Stimulated activated CD8-positive, alpha-beta memory T cell treated with anti-CD3 and anti-CD28 coated beads, Interleukin-4, amount 100 ng/mL, for 4 hours (primary cell): ENCODE results near the gene FAM107B.
"Not testable (repeated sequence)": the region's sequence is repeated elsewhere in the genome, so short reads cannot be mapped to it uniquely, and the experiment has no call there.

ENCODE experiments used
- DNase-seq, 2 donors: peaks; one replicate each; pipeline ENCODE4 v3.0.0-alpha.2; 2020; ENCODE audit warnings: low read depth in 2 of 2, low spot score in 1 of 2

FAM107B gene

DNA sequence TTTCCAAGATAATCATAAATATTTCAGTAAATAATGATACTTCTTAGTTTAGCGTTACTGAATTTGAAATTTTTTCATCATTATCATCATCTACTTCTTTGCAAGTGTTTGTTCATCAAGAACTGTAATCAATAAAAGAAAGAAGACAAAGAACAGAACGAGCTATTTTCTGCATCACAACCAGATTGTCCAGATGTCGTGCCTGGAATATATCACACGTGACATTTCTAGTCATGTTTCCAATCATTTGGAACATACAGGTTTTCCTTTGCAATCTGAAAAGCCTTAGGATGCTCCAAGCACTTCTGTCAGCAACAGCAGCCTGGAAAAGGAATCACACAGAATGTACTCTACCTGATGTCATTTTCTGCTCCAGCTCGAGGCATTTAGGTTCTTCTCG, 107.4 kb downstream of the FAM107B start:
- no peak for DNase-seq

- no peak for DNase-seq
Observed at GRCh38 chr10:14665865-14666857, 108.5 kb downstream of the FAM107B start.

DNA sequence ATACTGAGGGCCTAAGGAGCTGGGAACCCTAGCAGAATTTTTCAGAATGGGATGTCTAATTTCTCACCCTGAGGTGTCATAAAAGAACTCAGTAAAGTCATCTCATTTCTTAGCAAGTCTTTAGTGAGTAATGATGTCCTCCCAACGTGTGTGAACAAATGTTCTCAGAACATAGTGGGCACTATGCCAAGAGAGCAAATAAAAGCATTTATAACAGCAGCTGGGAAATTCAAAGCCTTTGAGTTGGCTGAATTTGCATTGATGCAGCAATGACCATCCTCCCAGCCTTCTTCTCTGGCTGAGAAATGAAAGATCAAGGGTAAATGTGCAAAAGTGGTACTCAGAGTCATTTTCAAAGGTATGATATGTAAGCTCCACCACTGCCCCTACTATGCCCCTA, 109.4 kb downstream of the FAM107B start:
- DNase-seq, result no peak

DNA sequence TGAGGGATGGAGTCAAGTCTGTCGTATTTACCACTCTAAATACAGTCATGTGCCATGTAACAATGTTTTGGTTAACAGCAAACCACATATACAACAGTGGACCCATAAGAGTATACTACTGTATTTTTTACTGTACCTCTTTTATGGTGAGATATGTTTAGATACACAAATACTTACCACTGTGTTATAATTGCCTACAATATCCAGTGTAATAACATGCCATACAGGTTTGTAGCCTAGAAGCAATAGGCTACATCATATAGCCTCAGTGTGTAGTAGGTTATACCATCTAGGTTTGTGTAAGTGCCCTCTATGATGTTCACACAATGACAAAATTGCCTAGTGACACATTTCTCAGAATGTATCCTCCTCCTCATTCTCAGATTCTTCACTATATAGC, 110.4 kb downstream of the FAM107B start:
- DNase-seq, result no peak

GRCh38 chr10:14661818-14662217, 112.9 kb downstream of the FAM107B start:
- DNase-seq, result no peak

DNA sequence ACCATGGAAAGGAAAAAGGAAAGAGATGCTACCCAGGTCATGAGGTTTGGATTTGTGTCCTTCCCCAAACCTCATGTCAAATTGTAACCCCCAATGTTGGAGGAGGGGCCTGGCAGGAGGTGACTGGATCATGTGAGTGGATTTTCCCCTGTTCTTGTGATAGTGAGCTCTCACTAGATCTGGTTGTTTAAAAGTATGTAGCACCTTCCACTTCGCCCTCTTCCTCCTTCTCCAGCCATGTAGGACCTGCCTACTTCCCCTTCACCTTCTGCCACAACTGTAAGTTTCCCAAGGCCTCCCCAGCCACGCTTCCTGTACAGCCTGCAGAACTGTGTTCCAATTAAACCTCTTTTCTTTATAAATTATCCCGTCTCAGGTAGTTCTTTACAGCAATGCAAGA, 113.9 kb downstream of the FAM107B start:
- no peak for DNase-seq

DNA sequence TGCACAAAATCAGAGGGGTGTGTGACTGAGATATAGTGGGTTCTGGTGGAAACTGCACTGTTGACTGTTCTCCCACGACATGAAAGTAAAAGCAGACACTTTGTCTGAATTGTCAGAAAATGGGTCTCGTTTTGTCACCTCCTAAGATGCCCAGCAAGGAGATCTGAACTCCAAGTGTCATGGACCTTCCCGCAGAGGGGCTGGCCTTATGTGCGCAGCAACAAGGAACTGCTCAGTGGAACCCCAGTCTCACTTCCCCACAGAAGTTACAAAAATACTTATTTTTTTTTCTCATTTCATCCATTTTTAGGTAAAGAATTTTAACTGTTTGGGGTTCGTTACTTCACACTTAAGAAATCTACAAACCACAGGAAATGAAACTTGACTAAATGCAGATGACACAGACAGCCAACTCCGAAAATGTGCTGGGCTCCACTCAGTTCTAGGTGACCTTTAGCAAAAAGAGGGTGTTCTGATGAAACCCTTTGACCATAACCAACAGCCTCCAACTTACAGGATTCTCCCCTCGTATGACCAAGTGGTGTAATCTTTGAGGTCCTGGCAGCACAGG, 115.0 kb downstream of the FAM107B start:
- DNase-seq, result peak in 1 of 2 donors; percentile 9

- DNase-seq, result not testable (repeated sequence)
Observed at GRCh38 chr10:14659137-14659536, 115.6 kb downstream of the FAM107B start.

- DNase-seq, result no peak
Observed at GRCh38 chr10:14658331-14659127, 116.2 kb downstream of the FAM107B start.

DNA sequence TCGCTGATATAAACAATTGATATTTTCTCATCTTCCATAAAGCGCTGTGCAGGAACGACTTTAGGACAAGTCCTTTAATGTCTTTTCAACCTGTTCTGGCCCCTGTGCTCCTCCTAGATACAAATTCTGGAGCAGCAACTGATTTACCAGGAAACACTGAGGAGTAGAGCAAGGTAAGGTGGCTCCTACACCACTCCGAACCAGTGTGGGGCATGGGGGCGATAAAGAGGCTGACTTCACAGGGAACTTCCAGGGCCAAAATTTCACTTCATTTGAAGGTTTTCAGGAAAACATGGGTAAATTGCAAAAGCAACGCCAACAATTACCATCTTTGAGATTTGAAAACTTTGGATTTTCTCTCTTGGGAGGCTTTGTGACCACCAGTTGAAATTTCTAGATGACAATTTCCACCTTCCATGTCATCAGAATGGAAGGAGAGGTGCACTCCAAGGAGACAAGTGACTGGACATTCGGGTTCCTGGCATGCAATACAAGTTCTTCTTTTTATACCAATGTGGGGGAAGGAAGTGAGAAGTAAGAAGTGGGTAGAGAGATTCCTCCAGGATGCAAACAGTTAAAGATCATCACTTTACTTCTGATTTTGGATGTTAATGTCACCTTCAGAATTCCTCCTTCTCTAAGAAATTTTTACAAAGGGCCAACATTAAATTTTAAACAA, 118.5 kb downstream of the FAM107B start:
- DNase-seq, result no peak

DNA sequence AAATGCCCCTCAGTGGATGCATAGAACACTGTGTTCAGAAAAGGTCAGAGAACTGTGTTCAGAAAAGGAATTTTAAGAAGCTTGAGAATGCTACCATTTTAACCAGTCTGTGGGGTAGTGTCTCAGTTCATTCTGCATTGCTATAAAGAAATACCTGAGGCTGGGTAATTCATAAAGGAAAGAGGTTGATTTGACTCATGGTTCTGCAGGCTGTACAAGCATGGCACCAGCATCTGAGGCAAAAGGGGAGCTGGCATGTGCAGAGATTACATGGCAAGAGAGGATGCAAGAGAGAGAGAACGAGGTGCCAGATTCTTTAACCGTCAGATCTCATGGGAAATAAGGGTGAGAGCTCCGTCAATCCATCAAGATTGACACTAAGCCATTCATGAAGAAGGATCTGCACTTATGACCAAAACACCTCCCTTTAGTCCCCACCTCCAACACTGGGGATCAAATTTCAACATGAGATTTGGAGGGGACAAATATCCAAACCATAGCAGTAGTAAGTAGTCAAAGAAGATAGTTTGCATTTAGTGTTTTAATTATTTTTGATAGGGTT, 119.8 kb downstream of the FAM107B start:
- no peak for DNase-seq

DNA sequence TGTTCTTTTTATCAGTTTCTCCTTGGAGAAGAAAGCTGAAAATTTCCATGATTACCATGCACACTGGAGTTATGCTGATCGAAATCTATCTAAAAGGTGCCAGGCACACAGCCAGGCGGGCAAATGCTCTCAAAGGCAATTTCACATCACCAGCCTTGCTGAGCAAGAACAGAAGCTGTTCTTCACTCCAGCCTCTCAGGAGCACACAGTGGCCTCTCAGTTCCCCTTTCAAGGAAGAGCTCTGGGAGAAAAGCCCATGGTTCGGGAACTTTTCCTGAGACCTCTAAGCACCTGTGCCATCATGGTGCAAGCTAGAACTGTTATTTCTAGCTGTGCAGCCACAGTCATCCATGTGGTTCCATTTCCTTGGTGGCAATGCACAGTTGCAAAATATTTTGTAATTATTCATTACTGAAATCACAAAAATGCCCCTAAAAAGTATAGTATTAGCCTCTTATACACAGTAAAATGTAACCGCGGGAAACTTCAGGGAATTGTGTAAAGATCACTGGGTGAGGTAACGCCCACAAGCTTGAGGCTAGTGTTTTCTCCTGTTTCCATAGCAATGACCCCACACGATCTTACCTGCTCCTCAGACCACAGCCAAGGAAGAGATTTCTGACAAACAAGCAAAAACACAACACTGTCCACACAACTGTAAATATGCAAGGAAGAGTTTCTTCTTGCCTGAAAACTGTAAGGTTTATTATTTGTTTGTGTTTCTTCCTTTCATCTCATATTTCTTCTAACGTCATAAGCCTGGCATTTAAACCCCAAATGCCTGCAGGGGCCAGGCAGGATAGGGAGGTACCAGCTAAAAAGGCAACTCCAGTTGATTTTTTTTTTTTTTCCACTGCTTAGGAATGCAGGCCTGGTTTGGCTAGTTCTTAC, 121.2 kb downstream of the FAM107B start:
- DNase-seq, result no peak

GRCh38 chr10:14652816-14653215, 121.9 kb downstream of the FAM107B start:
- no peak for DNase-seq

- no peak for DNase-seq
Observed at GRCh38 chr10:14652067-14652466, 122.6 kb downstream of the FAM107B start.

GRCh38 chr10:14649739-14650138, 125.0 kb downstream of the FAM107B start:
- DNase-seq, result no peak

DNA sequence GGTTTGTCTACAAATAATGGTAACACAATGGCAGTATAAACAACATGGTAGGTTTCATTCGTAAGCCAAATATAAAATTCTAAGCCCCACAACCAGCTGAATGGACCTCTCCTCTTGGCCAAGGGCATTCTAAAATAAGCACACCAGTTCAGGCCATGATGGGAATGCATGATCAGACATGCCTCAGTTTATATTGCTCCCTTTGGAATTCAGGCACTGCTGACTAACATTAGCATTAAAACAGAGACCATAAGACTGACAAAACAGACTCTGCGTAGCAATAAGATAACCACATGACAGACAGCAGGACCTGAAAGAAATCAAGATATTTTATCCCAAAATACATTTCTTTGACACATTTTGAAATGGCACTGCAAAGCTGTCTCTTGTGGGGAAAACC, 125.8 kb downstream of the FAM107B start:
- DNase-seq, result no peak

GRCh38 chr10:14648005-14648765, 126.5 kb downstream of the FAM107B start:
- DNase-seq, result peak; percentile 31 to 48

DNA sequence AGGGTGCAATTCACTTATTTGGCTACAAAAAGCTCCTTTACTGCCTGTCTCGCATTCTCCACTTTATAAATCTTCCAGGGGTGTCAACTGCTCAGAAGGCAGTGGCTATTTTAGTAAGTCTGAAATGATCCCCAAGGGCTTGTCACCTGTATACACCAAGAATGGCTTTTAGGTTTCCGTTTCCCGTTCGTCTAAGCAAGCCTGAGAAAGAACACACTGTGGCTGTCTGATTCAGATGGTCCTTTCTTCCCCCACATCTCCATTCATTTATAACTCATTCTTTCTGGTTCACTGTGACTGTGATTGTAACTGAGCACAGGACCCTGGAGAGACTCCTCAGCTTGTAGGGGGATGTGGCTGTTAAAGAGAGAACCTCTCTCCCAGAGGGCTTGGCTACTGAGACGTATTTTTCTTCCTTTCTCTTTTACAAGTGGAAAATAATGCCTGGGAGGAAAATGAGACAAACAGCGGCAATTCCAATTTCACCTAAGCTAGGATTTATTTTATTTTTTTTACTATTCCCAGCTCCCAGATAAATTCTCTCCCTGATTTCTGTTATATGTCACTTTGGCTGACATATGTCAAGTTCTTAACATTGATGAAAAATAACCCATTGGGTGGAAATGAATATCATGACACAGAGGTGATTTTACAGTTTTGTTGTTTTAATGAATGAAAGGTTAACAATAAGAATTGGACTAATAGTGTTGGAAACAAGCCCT, 129.3 kb downstream of the FAM107B start:
- no peak for DNase-seq
